Kidney glomerular epithelial cell (primary cell): ENCODE measurements around the gene SS18.

Experiments used
- DNase-seq: peaks from one replicate; lab custom pipeline; 2025; lab: John Stamatoyannopoulos, UW

The SS18 gene

GRCh38 chr18:26071020-26071419 is 19.4 kb downstream of the SS18 start:
- DNase-seq = no peak

GRCh38 chr18:26059357-26059756 is 31.1 kb downstream of the SS18 start:
- no peak for DNase-seq

GRCh38 chr18:26057344-26057773 is 33.1 kb downstream of the SS18 start:
- DNase-seq = no peak

GRCh38 chr18:26056291-26056690 is 34.1 kb downstream of the SS18 start:
- DNase-seq = no peak

- DNase-seq = no peak
These were observed 37.9 kb downstream of the SS18 start for GRCh38 chr18:26052505-26052904.

GRCh38 chr18:26051843-26052242 is 38.6 kb downstream of the SS18 start:
- no peak for DNase-seq

- DNase-seq = no peak
These were observed 43.9 kb downstream of the SS18 start for GRCh38 chr18:26046419-26047077.

GRCh38 chr18:26044807-26045206 is 45.6 kb downstream of the SS18 start:
- DNase-seq = no peak

- DNase-seq = no peak
These were observed 50.3 kb downstream of the SS18 start for GRCh38 chr18:26040051-26040656.

- no peak for DNase-seq
These were observed 51.2 kb downstream of the SS18 start for GRCh38 chr18:26039203-26039602.

- no peak for DNase-seq
These were observed 53.8 kb downstream of the SS18 start for GRCh38 chr18:26036635-26037034.

GRCh38 chr18:26034850-26035497 is 55.4 kb downstream of the SS18 start:
- DNase-seq = no peak

- no peak for DNase-seq
These were observed 67.8 kb downstream of the SS18 start for GRCh38 chr18:26022585-26022984.

GRCh38 chr18:26021061-26021754 is 69.2 kb downstream of the SS18 start:
- DNase-seq = no peak

- DNase-seq = no peak
These were observed 72.5 kb downstream of the SS18 start for GRCh38 chr18:26017929-26018328.

- no peak for DNase-seq
These were observed 76.0 kb downstream of the SS18 start for GRCh38 chr18:26014462-26014861.

- DNase-seq = no peak
These were observed 81.8 kb downstream of the SS18 start for GRCh38 chr18:26008619-26009018.

- DNase-seq = no peak
These were observed 82.3 kb downstream of the SS18 start for GRCh38 chr18:26008096-26008495.

GRCh38 chr18:26005950-26006349 is 84.5 kb downstream of the SS18 start:
- no peak for DNase-seq

GRCh38 chr18:26004832-26005231 is 85.6 kb downstream of the SS18 start:
- DNase-seq = no peak

GRCh38 chr18:26003817-26004216 is 86.6 kb downstream of the SS18 start:
- DNase-seq = no peak

GRCh38 chr18:26003356-26003755 is 87.1 kb downstream of the SS18 start:
- no peak for DNase-seq

GRCh38 chr18:26002375-26002910 is 88.0 kb downstream of the SS18 start:
- no peak for DNase-seq
